SK-N-SH treated with all-trans-retinoic acid at 6 μM for 48 hours (cell line): ENCODE measurements around the gene NCAPG2.

Source experiments
- TOX ChIP-seq: fragments of 250-450 bp; sonication (Bioruptor Pico); IDR thresholded peaks from 2 replicates; pipeline ENCODE4 v1.8.0; 2021; ENCODE audit warnings: mild to moderate bottlenecking, moderate library complexity, borderline replicate concordance
- ZFP3 ChIP-seq: fragments of 250-450 bp; sonication (Bioruptor Pico); IDR thresholded peaks from 2 replicates; pipeline ENCODE4 v1.5.0; 2020; ENCODE audit warnings: mild to moderate bottlenecking, moderate library complexity
- TF ChIP-seq, protein P1 (sequence below): fragments of 250-450 bp; sonication (Bioruptor Pico); IDR thresholded peaks from 2 replicates; pipeline ENCODE4 v1.8.0; 2020; ENCODE audit warnings: mild to moderate bottlenecking, moderate library complexity, borderline replicate concordance

DNA sequence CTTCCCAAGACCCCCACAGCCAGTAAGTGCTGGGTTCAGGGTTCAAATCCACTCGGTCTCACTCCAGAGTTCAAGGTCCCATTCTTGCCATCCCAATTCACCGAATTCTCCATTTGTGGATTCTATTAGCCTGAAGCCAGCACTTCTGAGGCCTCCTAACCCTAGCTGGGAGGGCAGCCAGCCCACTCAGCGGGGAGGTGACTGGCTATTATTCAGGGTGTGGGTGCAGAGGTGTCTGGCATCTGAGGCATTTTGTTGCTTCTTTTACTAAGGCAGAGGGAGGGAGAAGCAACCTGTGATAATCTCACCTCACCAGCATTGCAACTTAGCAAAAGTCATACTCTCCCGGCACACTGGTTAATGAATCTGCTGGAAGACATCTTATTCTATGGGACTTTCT is 108.3 kb downstream of the NCAPG2 start:
- no peak for TF ChIP-seq TOX (CRISPR knock-in tag)
- TF ChIP-seq ZFP3 (CRISPR knock-in tag): no peak
- TF ChIP-seq, protein P1, sequence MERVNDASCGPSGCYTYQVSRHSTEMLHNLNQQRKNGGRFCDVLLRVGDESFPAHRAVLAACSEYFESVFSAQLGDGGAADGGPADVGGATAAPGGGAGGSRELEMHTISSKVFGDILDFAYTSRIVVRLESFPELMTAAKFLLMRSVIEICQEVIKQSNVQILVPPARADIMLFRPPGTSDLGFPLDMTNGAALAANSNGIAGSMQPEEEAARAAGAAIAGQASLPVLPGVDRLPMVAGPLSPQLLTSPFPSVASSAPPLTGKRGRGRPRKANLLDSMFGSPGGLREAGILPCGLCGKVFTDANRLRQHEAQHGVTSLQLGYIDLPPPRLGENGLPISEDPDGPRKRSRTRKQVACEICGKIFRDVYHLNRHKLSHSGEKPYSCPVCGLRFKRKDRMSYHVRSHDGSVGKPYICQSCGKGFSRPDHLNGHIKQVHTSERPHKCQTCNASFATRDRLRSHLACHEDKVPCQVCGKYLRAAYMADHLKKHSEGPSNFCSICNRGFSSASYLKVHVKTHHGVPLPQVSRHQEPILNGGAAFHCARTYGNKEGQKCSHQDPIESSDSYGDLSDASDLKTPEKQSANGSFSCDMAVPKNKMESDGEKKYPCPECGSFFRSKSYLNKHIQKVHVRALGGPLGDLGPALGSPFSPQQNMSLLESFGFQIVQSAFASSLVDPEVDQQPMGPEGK (CRISPR knock-in tag): no peak
